Epidermal melanocyte (primary cell): ENCODE data around the gene CDH6.
"Not testable (repeated sequence)": the region's sequence is repeated elsewhere in the genome, so short reads cannot be mapped to it uniquely, and the experiment has no call there.

Experiments
- DNase-seq: peaks from one replicate; pipeline ENCODE4 v3.0.0; 2011; ENCODE audit warnings: low spot score; ENCODE audit not compliant: insufficient read length

Gene CDH6

DNA sequence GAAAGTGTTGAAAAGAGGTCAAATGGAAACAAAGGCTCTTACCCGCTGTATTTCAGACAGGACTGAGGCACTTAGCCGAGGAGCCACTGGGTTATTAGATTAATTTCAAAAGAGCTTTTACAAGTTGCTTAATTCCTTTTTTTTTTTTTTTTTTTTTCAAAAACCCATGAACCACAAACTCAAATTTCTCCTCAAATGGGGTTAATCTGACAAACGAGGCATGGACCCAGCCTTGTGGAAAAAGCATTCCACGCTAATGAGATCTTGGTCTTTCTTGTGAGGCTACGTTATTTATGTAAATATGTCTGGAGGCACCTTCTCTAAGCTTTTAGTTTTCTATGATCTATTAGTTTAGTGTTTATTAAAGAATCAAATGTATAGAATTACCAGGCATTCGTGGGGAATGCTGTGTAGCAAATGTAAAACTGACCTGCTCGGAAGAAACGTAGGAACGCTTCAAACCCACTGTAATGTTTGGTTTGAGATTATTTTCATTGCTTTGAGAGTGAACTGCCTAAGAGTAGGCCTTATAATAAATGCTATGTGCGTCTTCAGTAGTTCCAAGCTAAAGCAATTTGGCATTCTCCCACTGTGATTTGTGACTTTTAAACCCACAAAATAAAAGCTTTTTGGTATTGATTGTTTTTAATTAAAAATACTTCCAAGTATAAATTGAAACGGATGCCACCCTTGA lies 134.7 kb downstream of the CDH6 start:
- DNase-seq: no peak

DNA sequence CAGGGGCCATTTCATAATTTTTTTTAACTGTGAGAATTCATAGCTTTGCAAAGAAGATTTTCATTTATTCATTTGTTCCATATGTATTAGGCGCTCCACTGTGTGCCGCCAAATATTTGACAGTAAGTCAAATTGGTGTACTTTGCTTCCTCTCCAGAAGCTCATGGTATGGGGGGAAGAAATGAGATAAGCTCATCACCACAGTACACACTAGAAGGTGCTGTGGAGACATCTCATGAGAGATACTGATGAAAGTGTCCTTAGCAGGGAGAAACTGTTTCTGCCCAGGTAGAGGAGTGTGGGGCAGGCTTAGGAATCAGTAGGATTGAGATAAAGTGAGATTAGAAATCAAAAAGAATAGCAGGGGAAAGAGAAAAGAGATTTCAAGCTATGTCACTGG lies 136.2 kb downstream of the CDH6 start:
- no peak for DNase-seq

DNA sequence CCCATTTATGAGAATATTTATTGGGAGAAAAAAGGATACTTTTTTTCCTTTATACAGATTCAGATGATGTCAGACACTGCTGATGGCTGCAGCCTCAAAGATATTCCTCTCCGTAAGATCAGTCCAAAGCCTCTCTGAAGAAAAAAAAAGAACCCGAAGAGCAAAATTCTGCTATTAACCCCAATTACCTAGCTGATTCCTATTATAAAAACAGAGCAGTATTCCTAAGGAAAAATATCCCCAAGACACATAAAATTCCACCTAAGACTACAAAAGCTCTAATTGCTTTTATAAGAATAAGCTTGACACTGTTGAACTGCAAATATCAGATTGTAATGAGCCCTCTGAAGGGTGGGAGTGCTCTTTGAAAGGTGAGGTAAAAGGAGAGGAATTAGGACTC lies 138.7 kb downstream of the CDH6 start:
- DNase-seq: no peak

DNA sequence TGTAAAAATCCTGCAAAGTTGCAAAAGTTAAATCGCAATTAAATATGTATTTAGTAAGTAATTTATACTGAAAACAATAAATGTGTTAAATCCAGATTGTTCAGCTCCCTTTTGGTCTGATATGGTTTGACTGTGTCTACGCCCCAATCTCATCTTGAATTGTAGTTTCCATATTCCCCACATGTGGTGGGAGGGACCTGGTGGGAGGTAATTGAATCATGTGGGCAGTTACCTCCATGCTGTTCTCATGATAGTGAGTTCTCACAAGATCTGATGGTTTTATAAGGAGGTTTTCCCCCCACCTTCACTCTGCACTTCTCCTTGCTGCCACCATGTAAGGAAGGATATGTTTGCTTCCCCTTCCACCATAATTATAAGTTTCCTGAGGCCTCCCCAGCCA lies 140.0 kb downstream of the CDH6 start:
- DNase-seq: no peak

DNA sequence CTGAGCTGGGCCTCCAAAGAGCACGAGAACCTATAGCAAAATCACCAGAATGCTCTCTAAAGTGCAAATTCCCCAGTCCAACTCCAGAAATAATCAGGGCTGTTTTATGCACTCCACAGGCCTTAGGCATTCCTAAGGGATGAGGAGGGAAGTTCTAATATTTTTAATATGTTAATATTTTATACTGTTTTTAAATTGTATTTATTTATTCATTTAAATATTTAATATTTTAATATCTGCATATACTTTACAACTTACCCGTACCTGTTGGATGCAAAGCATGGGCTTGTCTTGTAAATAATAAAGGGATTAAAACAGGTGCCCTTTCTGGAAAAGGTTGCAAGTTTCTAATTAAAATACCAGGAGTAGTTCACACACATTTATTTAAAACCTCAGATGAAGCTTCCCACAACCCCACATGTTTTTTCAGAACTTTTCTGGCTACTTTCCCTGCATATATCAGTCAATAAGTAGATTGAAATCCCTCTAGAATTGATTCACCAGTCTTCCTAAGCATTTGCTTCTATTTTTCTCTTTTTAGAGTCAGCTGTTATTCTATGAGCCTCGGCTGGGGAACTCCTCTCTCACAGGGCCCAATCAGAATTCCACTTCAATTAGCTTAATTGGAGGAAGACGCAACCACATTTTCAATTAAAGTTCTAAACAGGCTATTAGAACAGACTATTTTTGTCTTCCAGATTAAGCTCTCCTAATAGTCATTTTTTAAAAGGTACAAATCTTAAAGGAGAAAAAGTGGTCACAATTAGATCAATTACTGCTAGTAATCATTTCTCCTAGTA lies 140.8 kb downstream of the CDH6 start:
- no peak for DNase-seq

DNA sequence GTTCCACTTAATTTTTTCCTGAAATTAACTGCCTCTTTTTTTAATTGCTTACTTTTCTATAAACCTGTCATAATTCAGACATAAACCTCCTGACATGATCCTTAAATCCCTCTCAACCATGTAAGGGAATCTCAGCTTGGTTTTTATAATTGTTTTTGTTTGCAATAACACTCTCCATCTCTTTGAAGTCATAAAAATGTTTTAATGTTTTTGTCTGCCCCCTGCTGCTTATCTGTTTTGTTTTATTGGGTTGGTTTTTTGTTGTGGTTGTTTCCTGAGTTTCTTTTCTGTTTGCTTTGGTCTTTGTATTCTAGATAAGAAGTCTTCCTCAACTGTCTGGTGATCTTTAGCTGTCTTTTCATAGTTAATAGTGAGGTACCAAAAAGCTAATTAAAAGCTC lies 142.0 kb downstream of the CDH6 start:
- DNase-seq: no peak

DNA sequence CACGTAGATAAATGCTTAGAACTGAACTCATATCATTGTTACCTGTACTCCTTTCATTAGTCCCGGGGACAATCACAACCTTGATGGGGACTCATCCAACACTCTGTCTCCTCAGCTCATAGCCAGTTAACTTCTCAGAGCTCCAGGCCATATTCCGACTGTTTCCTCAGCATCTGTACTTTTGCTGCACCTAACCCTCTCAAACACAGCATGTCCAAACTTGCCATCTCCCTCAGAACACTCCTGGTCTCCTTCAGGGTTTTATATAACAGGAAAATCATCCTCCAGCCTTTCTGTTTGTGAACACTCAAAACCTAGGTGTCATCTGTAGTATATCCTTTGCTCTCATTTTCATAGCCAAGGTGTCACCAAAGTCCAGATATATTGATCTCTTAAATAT lies 150.5 kb downstream of the CDH6 start:
- no peak for DNase-seq

DNA sequence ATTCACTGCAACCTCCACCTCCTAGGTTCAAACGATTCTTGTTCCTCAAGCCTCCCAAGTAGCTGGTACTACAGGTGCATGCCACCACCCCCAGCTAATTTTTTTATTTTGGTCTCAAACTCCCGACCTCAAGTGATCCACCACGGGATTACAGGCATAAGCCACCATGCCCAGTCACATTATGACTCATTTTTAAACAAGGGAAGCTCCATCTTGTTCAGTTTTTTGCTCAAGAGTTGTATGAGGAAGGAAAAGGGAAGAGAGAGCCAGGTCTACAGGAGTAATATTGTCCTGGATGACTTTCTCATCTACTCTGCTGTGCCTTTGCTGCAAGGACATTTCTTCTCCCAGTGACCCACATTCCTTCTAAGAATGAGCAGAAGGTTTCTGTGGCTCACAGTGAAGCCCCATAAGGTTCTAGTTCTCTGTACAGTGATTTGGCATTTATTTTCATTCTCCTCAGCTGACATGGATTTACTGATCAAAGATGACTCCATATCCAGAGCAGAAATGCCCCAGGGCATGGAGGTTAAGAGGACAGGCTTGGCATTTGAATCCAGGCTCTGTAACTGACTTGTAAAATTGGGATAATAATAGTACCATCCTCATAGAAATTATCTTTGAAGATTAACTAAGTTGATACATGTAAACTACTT lies 153.5 kb downstream of the CDH6 start:
- DNase-seq: peak; percentile 33

DNA sequence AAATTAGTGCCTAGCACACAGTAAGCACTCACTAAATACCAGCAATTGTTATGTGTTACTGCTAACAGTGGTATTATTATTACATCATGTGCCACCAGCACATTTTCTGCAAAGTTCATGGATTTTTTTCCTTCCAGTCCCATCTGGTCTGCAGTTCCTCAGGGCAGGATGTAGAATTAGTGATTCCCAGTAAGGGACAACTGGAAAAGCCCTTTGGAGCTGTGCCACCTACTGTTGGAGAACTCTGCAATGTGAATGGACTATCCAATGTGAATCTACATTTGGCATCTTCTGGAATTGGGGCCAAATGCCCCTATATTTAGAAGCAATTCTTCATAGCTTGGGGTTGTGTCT lies 154.0 kb downstream of the CDH6 start:
- no peak for DNase-seq

DNA sequence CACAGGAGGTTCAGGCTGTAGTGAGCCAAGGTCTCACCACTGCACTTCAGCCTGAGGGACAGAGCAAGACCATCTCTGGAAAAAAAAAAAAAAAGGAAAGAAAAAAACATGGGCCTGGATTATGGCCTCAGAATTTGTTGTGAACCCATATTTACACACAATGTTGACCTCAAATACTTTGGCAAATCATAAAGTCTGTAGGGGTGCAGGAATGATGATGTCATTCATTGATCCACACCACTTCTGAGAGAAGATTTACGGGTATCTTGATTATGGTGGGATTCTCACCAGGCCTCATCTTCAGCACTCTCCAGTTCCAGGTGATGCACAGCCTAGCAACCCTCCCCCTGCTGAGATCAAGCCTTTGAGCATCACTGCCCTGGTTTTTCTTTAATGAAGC lies 156.9 kb downstream of the CDH6 start:
- no peak for DNase-seq

DNA sequence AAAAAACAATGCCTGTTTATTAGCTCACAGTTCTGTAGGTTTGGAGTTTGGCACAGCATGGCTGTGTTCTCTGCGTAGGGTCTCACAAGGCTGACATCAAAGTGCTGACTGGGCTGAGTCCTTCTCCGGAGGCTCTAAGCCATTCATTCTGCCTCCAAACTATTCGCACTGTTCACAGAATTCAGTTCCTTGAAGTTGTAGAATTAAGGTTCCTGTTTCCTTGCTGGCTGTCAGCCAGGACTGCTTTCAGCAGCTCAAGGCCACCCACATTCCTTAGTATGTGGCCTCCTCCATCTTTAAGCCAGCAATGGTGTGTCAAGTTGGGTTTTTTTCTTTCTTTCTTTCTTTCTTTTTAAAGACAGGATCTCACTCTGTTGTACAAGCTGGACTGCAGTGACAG lies 161.9 kb downstream of the CDH6 start:
- no peak for DNase-seq

DNA sequence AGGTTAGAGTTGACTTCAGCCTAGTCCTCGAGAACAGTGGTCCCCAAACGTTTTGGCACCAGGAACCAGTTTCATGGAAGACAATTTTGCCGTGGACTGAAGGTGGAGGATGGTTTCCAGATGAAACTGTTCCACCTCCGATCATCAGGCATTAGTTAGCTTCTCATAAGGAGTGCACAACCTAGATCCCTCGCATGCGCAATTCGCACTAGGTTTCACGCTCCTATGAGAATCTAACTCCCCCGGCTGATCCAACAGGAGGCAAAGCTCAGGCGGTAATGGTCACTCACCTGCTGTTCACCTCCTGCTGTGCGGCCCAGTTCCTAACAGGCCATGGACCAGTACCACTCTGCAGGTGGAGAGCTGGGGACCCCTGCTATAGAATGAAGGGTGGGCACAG lies 163.6 kb downstream of the CDH6 start:
- no peak for DNase-seq

DNA sequence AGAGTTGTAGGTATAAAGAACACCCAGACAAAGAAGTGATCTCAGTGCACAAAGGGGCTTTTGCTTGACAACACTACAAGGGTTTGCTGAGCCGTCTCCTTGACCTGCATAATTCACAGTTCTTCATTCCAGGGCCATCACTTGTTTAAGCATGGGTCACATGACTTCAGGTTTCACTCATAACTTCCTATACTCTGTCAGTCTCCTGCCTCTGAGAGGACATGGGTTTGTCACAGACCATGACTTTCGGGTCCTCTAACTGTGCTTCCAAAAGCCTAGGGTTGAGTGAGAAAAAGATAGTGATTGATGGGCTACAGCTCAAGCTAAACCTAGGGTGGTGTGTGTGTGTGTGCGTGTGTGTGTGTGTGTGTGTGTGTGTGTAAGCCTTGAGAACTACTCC lies 166.4 kb downstream of the CDH6 start:
- DNase-seq: no peak

DNA sequence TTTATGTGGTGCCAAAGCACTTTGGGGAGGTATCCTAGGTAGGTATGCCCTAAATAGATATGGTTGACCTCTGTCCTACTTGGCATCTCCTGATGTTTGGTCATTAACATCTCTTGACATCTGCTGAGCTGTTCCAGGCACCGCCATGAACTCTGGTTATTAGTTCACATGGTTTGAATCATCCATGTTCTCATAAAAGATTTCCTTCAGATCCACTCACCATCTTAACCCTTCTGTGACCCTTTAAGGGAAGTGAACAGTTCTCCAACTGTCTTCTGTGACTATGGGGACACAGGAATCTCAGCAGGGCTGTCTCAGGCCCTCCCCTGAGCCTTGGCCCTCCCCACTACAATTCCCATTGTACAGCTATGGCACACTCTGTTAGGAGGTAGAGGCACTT lies 167.7 kb downstream of the CDH6 start:
- no peak for DNase-seq

DNA sequence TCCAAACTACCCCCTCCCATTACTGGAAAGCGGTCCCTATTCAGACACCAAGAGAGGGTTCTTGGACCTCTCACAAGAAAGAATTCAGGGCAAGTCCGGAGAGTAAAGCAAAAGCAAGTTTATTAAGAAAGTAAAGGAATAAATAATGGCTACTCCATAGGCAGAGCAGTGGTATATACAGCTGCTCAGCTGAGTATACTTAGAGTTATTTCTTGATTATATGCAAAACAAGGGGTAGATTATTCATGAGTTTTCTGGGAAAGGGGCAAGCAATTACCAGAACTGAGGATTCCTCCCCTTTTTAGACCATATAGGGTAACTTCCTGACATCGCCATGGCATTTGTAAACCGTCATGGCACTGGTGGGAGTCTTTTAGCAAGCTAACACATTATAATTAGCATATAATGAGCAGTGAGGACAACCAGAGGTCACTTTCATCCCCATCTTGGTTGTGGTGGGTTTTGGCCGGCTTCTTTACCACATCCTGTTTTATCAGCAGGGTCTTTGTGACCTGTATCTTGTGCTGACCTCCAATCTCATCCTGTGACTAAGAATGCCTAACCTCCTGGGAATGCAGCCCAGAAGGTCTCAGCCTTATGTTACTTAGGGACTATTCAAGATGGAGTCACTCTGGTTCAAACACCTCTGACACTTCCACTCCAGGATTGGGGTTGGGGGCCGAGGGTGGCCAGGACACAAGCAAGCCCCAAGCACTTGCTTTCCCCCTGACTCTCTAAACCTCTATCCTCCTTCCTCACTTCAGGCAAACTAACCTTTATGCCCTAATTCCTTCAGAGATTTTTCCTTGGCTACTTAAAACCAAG lies 168.4 kb downstream of the CDH6 start:
- not testable (repeated sequence) for DNase-seq

DNA sequence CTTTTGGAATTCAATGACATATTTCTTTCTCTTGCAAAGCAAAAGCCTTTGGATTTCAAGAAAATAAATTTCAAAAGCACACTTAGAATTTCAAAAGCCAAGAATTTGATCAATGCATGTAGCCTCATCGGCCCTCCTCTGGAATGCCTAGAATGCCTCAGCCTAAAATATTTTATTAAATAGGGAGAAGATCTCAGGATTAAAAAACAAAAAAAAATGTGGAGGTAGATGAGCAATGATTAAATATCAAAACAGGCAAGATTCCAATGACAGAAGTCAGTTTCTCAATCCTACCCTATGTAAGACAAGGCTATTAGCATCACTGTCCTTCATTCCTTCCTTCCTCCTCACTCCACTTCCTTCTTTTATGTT lies 169.0 kb downstream of the CDH6 start:
- no peak for DNase-seq

DNA sequence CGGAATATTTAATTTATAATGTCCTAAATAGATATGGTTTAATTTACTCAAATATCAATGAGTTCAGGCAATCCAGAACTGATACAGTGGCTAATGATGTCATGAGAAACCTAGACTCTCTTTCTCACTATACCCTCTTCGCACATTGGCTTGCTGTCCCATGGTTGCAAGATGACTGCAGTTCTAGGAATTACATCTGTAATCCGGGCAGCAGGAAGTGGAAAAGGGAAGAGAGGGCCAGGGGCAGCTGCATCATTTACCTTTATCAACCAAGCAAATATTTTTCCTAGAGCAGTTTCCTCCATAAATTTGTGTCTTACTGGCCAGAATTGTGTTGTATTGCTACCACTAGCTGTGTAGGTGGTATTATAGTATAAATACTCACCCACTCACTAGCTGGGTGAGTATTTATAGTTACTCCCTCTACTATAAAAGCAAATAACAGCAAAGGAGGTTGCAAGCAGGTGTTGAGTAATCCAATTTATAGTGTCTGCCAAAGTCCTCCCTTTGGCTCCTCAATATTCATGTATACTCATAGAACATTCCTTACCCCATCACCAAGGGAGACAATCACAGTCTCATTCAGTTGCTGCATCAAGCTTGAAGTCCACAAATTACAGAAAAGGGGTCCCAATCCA lies 169.6 kb downstream of the CDH6 start:
- no peak for DNase-seq

DNA sequence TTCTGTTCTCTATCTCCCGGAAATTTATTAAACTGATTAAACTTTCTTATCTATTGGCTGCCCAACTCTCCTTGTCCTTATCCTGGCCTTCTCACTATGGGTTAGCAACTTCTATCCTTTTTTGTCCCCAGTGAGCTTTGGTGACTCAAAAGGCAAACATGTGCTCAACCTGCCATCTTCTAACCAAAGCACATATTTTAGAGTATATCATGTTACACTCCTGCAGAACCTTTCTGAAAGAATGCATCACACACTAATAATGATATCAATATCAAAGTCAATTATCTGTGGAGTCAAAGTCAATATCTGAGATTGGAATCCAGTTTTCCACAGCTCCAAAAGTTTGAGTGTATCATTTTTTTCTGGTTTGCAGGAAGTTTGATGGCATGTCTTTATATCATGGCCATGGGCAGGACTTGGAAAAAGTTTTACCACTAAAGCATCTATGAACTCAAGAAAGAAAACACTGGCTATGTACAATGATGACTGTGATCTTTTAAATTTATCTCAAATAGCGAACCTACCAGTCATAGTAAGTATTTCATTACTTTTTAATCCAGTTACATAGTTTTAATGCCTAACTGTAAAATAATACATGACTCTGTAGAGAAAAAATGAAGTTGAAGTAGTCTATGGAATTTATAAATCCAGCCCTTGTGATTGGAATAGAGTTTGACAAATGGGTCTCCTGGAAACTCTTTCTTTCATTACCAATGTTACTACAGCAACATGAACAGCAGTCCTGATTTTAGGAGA lies 171.6 kb downstream of the CDH6 start:
- no peak for DNase-seq

DNA sequence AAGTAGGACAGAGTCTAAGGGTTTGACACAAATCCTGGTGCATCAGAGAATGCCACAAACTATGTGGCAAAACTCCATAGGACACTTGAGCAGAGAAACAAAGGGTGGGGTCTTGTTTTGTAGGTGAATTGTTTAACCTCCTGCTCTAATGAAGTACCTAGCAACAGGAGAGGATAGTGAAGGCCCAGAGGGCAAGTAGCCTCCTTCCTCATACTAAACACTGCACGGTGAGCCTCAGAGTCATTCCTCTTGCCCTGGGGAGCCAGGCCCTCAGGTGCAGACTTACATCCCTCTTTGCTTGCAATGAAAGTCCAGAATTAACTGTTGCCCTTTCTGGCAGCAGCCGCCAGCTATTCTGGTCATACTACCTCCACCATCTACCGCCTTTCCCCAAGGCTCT lies 172.3 kb downstream of the CDH6 start:
- DNase-seq: no peak

DNA sequence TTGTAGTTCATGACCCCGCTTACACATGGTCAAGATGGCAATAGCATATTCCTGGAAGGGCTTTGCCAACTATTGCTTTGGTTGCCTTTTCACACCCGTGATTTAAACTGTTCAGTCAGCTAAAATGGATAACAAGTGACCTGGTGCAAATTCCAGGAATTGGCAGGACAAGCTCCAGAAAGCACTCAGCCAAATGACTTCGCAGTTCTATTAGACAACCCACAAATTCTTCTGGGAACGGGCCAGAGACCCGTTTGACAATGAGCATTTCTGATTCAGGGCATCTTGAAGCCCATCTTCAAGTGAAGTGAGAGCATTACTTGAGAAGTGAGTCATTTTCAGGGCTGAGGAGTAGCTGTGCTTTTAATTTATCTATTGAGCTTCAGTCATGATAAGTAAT lies 173.5 kb downstream of the CDH6 start:
- DNase-seq: no peak

DNA sequence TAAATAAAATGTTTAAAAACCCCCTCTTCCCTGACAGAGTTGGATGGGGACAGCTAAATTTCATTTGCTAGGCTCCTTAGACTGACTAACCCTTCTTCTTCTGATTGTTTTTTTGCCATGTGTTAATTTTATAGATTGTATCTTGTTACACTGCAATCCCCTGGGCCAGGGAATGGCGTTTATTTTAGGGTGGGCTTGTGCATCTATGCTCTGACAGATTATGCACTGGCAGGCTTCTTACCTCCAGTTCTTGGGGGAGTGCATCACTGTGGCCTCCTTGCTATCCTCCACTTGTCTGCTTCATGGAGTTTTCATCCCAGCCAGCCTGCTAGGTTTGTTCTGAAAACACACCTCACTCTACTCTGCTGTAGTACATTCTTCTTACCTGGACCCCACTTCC lies 178.6 kb downstream of the CDH6 start:
- no peak for DNase-seq
